SKM-1 (cell line): ENCODE results near the gene INF2.

Experiments
- DNase-seq: peaks from one replicate; lab custom pipeline; 2025; ENCODE audit not compliant: unreplicated experiment; lab: John Stamatoyannopoulos, UW

Gene INF2

GRCh38 chr14:104701383-104702076 is 12.1 kb downstream of the INF2 start:
- no peak for DNase-seq

GRCh38 chr14:104702106-104702505 is 12.7 kb downstream of the INF2 start:
- DNase-seq: no peak

GRCh38 chr14:104702673-104703072 is 13.3 kb downstream of the INF2 start:
- no peak for DNase-seq

DNA sequence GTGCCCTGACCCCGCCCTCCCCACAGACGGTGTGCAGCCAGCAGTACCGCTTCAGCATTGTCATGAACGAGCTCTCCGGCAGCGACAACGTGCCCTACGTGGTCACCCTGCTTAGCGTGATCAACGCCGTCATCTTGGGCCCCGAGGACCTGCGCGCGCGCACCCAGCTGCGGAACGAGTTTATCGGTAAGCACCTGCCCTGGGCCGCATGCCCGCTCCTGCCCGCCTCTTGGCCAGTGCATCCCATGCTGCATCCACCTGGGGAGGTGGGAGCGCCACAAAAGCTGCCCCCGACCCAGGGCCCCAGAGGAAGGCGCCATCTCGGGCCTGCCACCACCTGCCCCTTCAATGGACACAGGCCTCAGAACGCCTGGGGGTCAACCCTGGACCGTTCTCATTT is 13.9 kb downstream of the INF2 start:
- no peak for DNase-seq

DNA sequence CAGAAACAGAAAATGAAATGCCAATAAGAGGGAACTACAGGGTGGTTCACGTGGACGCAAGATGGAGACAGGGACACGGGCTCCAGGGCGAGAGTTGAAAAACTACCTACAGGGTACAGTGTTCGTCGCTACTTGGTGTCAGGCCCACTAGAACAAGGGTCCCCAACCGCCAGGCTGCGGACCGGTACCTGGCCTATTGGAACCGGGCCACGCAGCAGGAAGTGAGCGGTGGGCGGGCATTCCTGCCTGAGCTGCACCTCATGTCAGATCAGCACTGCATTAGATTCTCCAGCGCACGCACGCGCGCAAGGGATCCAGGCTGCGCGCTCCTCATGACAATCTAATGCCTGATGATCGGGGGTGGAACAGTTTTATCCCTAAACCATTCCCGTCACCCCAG is 14.8 kb downstream of the INF2 start:
- DNase-seq: no peak

- DNase-seq: no peak
These were observed 16.1 kb downstream of the INF2 start for GRCh38 chr14:104705340-104706047.

- no peak for DNase-seq
These were observed 17.6 kb downstream of the INF2 start for GRCh38 chr14:104706733-104707607.

GRCh38 chr14:104707608-104708595 is 18.5 kb downstream of the INF2 start:
- no peak for DNase-seq

DNA sequence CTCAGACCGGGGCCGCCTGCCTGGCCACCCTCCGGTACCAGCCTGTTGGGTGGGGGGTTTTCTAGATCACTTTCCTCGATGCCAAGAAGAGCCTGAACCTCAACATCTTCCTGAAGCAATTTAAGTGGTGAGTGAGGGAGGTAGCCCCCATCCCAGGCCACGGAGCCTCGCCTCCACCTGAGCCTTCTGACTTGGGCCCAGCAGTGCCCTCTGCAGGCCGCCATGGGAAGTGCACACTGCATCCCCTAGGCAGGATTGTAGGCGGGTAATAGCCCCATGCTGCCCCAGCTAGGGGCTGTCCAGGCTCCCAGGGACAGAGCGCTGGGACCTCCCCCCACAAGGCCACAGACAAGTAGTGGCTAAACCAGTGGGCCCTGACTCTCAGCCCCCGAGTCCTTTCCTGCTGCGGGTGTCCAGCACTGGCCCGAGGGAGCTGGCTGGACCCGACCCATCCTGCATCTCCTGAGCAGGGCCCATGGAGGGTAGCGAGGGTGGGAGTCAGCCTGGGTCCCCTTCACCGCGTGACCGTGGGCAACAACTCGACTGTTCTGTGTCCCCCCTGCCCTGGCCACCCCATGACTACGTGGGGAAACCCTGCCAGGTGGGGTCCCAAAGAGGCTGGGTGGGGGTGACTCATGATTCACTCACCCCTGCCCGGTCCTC is 19.3 kb downstream of the INF2 start:
- no peak for DNase-seq

DNA sequence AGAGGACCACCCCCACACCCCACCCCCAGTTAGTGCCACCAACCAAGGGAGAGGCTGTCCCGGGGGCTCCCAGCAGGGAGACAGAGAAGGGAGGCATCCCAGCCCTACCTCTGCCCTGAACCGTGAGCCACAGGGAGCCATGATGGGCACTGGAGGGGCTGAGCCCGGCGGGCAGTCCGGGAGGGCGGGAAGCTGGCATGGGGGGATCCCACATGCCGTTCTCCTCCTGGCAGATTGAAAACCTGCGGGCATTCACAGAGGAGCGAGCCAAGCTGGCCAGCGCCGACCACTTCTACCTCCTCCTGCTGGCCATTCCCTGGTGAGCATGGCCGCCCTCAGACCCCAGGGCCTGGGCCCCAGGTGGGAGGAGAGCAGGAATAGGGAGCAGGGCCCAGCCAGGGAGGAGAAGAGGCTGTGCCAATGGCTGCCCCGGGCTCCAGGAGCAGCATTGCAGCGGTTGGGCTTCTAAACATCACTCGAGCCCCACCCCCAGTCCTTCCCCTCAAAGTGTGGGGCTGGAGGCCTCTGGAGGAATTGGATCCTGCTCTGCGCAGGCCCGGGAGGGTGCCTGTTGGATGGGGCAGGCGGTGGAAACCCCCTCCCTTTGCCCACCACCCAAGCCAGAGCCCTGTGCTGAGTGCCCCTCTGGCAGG is 20.1 kb downstream of the INF2 start:
- no peak for DNase-seq

DNA sequence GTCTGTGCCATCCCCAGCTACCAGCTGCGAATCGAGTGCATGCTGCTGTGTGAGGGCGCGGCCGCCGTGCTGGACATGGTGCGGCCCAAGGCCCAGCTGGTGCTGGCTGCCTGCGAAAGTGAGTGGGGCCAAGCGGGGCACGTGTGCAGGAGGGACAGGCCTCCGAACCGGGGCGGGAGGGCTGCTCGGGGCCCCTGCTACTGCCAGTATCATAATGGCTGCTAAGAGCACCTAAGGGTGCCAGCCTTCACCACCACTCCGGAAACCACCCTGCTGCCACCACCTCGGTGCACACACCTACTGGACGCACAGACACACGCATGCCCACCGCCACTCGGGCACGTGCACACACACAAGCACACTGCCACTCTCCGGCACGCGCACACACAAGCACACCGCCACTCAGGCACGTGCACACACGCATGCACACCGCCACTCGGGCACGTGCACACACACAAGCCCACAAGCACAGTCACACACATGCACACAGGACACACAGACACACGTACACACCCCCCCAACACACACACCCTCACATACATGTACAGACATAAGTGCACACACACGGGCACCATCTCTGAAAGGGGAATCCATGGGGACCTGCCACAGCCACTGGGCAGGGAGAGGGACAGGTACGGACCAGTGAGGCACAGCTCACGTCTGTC is 20.8 kb downstream of the INF2 start:
- no peak for DNase-seq

DNA sequence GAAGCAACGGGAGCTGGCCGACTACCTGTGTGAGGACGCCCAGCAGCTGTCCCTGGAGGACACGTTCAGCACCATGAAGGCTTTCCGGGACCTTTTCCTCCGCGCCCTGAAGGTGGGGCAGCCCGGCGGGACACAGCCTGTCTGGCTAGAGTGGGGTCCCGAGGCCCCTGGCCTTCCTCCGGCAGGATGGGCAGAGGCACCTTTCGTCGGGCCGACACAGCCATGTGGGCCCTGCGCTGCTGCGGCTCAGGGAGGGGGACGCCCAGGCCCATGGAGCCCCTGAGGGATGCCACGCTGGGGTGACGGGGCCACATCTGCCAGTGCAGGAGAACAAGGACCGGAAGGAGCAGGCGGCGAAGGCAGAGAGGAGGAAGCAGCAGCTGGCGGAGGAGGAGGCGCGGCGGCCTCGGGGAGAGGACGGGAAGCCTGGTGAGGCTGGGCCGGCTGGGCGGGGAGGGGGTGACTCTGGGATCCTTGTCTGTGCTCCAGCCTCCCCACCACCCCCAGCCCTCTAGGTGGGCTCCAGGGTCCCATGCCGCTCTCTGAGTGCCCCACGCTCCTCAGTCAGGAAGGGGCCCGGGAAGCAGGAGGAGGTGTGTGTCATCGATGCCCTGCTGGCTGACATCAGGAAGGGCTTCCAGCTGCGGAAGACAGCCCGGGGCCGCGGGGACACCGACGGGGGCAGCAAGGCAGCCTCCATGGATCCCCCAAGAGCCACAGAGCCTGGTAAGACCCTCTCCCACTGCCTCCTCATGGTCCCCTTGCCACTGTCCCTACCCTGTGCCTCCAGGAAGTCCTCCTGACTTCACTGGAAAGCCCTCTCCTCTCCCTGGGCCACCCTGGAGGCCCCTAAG is 23.7 kb downstream of the INF2 start:
- no peak for DNase-seq

- DNase-seq: no peak
These were observed 24.6 kb downstream of the INF2 start for GRCh38 chr14:104714066-104714465.

GRCh38 chr14:104714681-104715080 is 25.3 kb downstream of the INF2 start:
- no peak for DNase-seq

DNA sequence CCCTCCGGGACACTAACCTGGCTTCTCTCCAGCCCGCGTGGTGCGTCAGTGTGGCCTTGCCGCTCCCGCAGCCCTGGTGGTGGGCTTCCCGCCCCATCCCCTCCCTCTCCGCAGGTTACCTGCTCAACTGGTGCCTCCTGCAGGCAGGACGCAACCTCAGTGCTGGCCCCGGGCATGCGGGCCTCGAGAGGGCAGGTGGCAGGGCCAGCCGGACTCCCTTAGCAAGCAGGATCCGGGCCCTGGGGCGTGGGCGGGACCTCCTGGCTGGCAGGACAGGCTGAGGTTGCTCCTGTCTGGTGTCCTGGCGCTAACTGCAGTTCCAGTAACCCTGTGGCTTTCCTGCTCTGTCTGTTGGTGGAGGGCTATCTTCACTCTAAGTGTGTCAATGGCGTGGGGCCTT is 26.0 kb downstream of the INF2 start:
- no peak for DNase-seq

DNA sequence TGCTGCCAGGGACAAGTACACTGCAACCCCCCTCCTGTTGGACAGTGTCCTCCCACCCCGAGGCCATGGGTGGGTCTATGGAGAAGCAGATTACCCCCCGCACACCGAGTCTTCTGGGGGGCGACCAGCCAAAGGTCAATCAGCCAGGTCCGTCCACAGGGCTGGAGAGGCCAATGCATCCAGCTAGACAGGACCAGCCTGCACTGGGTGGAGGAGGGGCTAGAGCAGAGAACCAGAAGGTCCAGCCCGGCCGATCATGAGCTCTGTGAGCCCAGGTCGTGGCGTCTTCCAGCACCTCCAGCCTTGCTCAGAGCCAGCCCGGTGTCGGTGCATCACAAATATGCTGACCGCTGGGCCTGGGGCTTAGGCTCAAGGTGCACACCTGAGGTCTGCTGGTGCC is 26.5 kb downstream of the INF2 start:
- no peak for DNase-seq

GRCh38 chr14:104717137-104717536 is 27.7 kb downstream of the INF2 start:
- no peak for DNase-seq

DNA sequence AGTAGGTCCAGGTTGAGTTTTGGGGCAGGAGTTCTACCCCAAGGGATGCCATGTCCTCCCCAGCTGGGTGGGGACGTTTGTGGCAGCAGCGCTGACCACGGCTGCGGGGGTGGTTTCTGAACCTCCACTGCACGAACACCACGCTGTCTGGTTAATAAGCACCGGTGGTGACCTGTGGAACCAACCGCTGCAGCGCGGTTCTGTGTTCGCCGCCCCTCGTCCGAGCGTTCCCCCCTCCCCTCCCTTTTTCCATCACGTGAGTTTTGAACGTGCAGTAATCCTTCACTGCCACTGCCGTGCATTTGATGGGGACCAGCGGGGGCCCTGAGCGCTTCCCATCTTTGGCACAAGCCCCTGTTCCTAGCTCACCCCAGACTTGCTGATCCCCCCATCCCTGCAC is 28.2 kb downstream of the INF2 start:
- DNase-seq: no peak
